ENCODE data around the gene KLC4.

The KLC4 gene

DNA sequence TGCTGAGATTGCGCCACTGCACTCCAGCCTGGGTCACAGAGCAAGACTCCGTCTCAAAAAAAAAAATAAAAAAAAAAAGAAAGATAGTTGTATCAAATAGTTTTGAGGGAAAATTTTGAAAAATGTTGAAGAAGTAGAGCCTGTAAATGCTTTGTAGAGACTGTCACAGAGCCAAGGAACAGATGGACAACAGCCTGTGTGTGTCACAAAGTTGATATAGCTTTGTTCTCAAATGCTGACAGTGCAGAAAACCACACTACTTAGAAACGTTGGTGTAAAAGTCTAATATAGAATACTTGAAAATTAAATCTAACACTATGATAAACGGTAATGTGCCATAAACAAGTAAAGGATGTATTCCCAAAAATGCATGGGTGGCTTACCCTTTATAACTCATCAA is 42.1 kb downstream of the KLC4 start:
- no peak overlapping the region for H3K4me3 ChIP-seq (ENCODE audit: low read depth in 1 of 2, low read length in 1 of 2)
- H3K4me1 ChIP-seq (ENCODE audit: control insufficient read depth in 1 of 2, insufficient read depth in 1 of 2, low read depth in 1 of 2, low read length in 1 of 2), result no peaks in the 10 kb centered on the region
- no peak overlapping the region for H3K27ac ChIP-seq
- TF ChIP-seq, protein P1, sequence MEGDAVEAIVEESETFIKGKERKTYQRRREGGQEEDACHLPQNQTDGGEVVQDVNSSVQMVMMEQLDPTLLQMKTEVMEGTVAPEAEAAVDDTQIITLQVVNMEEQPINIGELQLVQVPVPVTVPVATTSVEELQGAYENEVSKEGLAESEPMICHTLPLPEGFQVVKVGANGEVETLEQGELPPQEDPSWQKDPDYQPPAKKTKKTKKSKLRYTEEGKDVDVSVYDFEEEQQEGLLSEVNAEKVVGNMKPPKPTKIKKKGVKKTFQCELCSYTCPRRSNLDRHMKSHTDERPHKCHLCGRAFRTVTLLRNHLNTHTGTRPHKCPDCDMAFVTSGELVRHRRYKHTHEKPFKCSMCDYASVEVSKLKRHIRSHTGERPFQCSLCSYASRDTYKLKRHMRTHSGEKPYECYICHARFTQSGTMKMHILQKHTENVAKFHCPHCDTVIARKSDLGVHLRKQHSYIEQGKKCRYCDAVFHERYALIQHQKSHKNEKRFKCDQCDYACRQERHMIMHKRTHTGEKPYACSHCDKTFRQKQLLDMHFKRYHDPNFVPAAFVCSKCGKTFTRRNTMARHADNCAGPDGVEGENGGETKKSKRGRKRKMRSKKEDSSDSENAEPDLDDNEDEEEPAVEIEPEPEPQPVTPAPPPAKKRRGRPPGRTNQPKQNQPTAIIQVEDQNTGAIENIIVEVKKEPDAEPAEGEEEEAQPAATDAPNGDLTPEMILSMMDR (IDR thresholded peaks at IDR 0.05), result no peak
- no peaks in the 10 kb centered on the region for H3K9me3 ChIP-seq
- H3K27me3 ChIP-seq, result no peaks in the 10 kb centered on the region
- no peaks in the 10 kb centered on the region for H3K36me3 ChIP-seq

DNA sequence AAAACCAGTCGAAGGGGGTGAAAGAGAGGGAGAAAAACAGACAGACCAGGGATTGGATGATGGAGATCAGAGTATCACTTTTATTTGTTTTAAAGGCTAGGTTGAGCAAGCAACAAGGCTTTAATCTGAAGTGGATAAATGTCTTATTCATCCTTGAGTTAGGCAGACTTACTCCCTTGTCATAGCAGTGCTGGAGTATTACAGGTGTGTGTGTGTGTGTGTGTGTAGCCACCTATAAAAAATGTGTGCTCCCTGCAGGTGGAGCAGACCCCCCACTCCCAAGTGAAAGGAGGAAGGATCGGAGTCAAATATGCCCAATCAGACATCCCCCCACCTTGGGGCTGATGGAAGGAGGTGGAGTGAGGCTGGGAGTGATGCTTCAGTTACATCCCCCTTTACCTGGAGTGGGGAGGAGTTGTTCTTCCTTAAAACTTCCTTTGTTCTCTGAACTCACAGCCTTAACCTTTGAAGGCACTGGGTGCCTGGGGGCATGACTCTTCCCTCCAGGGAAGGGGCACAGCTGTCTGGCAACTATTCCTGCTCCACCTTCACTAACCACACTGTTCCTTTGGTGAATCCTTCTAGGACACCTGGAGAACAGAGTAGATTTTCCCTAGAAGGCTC is 43.9 kb downstream of the KLC4 start:
- H3K27me3 ChIP-seq, result no peaks in the 10 kb centered on the region
- TF ChIP-seq, protein P1 (IDR thresholded peaks at IDR 0.05), result no peak
- no peaks in the 10 kb centered on the region for H3K36me3 ChIP-seq
- H3K4me1 ChIP-seq (ENCODE audit: control insufficient read depth in 1 of 2, insufficient read depth in 1 of 2, low read depth in 1 of 2, low read length in 1 of 2), result no peaks in the 10 kb centered on the region
- H3K9me3 ChIP-seq, result no peaks in the 10 kb centered on the region
- no peak overlapping the region for H3K4me3 ChIP-seq (ENCODE audit: low read depth in 1 of 2, low read length in 1 of 2)
- no peak overlapping the region for H3K27ac ChIP-seq

DNA sequence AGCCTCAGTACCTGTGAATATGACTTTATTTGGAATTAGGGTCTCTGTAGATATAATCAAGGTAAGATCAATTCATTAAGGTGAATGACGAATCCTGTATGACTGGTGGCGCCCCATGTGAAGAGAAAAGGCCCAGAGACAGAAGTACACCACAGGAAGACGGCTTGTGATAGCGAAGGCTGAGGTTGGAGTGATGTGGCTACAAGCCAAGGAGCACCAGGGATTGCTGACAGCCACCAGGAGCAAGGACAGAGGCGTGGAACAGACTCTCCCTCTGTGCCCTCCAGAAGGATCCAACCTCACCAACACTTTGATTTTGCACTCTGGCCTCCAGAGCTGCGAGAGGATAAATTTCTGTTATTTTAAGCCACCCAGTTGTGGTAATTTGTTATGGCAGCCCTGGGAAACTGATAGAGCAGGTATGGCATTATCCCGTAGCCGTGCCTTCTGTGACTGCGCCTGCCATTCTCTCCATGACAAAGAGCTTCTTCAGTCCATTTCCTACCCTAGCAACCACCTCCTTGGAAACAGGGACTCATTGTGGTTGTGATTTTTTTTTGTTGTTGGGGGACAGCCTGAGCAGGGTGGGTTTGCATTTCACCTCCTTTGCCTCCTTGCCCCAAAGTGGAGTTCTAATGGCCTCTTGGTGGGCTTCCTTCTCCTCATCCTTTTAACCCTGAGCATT is 46.2 kb downstream of the KLC4 start:
- TF ChIP-seq, protein P1 (IDR thresholded peaks at IDR 0.05), result no peak
- no peaks in the 10 kb centered on the region for H3K36me3 ChIP-seq
- H3K4me1 ChIP-seq (ENCODE audit: control insufficient read depth in 1 of 2, insufficient read depth in 1 of 2, low read depth in 1 of 2, low read length in 1 of 2), result no peaks in the 10 kb centered on the region
- no peak overlapping the region for H3K27ac ChIP-seq
- no peaks in the 10 kb centered on the region for H3K27me3 ChIP-seq
- H3K4me3 ChIP-seq (ENCODE audit: low read depth in 1 of 2, low read length in 1 of 2), result no peak overlapping the region
- H3K9me3 ChIP-seq, result no peaks in the 10 kb centered on the region

DNA sequence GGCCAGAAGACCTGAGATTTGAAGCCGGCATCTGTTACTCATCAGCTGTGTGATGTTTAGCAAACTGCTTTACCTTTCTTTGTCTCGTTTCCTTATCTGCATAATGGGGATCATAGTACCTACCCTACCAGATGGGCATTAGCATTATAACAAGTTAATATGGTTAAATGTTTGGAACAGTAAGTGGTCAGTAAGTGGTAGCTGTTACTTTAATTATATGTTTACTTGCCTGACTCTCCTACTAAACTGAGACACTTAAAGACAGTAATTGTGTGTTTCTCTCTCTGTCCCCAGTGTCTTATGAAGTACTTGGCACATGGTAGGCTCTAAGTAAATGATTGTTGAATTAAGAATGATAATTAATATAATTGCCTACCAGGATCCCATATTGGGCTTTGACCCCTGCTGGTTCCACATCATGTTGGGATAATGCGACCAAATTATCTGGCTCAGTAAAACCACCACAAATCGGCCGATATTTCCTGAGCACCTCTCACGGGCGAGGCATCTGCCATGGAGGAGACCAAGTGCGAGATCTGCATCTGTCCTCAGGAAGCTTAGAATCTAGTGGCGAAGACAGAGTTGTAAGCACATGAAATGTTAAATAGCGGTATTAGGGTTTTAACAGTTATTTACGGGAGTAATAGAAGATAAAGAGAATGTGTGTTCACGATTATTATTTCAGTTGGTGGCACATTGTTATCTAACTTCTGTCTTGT is 48.1 kb downstream of the KLC4 start:
- Histone ChIP-seq H3K4me3 (ENCODE audit: low read depth in 1 of 2, low read length in 1 of 2) (no peak overlapping the region), H3K36me3 (no peaks in the 10 kb centered on the region), H3K27me3 (no peaks in the 10 kb centered on the region), H3K9me3 (no peaks in the 10 kb centered on the region), H3K27ac (no peak overlapping the region), H3K4me1 (ENCODE audit: control insufficient read depth in 1 of 2, insufficient read depth in 1 of 2, low read depth in 1 of 2, low read length in 1 of 2) (no peaks in the 10 kb centered on the region)
- TF ChIP-seq, protein P1 (IDR thresholded peaks at IDR 0.05), result no peak

DNA sequence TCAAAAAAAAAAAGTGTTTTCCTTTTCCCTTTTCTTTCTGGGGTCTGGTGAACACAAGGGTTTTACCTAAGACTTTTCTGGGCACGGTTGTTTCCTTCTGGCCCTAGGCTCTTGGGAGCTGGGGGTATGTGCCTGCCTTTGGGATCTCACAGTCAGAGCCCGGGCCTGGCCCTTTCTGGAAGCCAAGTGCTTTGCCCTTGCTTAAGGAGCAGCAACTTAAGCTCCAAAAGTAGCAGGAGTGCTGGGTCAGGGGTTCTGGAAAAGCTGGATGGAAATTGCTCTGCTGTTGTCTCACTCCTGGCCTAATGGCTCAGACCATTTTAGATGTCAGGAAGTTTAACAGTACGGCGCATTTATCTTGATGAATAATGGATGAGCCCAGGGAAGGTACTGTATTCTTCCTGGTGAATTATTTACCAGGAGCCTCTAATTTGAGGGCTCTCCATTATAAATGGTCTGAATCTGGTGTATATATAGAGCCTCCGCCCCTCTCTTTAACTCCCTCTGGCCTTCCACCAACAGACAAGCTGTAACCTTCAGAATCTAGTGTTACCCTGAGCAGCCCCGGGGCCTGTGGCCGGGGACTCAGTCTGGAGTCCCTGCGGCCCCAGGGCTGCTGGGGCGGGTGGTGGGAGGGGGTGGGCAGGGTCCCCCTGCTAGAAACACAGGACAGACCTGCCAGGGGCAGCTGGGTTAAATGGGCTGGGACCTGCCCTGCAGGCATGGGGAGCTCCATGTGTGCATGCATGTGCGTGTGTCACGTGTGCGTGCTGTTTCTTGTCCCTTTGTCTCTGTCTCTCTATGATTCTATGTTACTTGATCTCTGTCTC is 54.2 kb downstream of the KLC4 start:
- Histone ChIP-seq H3K27ac (no peak overlapping the region), H3K4me3 (ENCODE audit: low read depth in 1 of 2, low read length in 1 of 2) (no peak overlapping the region), H3K27me3 (no peaks in the 10 kb centered on the region)

More for the DNA sequence above, 54.2 kb downstream of the KLC4 start:
- TF ChIP-seq, protein P1 (IDR thresholded peaks at IDR 0.05), result no peak
- Histone ChIP-seq H3K4me1 (ENCODE audit: control insufficient read depth in 1 of 2, insufficient read depth in 1 of 2, low read depth in 1 of 2, low read length in 1 of 2) (peaks cover 9% of the 10 kb centered on the region in 2 experiments), H3K36me3 (no peaks in the 10 kb centered on the region), H3K9me3 (no peaks in the 10 kb centered on the region)
